ENCODE results near the gene ZMIZ1.

DNA sequence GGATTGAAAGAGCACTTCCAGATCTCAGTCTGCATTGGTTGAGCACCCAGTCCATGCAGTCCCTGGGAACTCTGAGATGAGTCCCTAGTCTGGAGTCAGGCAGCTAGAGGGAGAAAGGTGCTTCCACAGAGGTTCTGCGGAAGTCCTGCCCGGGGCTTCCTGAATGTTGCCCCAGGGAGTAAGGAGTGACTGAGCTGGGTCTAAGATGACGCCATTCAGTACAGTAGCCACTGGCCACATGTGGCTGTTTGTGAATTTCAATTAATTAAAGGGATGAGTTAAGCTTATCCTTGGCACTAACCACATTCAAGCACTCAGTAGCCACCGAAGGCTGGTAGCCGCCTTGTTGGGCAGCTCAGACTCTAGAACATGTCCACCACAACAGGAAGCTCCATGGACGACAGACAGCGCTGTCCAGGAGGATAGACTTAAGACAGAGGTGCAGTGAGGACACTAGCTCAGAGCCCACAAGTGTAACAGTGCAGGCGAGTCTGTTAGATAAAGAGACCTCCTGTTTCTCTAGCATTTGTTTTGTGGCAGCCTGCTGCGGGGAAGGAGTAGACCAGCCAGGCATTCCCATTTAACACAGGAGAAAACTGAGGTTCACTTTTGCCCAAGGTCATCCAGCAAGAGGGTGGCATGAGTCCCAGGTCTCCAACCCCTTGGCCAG, 176.9 kb downstream of the ZMIZ1 start:
- TF ChIP-seq, protein P1, sequence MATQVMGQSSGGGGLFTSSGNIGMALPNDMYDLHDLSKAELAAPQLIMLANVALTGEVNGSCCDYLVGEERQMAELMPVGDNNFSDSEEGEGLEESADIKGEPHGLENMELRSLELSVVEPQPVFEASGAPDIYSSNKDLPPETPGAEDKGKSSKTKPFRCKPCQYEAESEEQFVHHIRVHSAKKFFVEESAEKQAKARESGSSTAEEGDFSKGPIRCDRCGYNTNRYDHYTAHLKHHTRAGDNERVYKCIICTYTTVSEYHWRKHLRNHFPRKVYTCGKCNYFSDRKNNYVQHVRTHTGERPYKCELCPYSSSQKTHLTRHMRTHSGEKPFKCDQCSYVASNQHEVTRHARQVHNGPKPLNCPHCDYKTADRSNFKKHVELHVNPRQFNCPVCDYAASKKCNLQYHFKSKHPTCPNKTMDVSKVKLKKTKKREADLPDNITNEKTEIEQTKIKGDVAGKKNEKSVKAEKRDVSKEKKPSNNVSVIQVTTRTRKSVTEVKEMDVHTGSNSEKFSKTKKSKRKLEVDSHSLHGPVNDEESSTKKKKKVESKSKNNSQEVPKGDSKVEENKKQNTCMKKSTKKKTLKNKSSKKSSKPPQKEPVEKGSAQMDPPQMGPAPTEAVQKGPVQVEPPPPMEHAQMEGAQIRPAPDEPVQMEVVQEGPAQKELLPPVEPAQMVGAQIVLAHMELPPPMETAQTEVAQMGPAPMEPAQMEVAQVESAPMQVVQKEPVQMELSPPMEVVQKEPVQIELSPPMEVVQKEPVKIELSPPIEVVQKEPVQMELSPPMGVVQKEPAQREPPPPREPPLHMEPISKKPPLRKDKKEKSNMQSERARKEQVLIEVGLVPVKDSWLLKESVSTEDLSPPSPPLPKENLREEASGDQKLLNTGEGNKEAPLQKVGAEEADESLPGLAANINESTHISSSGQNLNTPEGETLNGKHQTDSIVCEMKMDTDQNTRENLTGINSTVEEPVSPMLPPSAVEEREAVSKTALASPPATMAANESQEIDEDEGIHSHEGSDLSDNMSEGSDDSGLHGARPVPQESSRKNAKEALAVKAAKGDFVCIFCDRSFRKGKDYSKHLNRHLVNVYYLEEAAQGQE (IDR thresholded peaks at IDR 0.05; ENCODE audit: insufficient read depth in 1 of 2, low read depth in 2 of 2, low read length in 1 of 2), result no peak
- TF ChIP-seq SIN3A (IDR thresholded peaks at IDR 0.05; ENCODE audit: borderline replicate concordance, insufficient read depth, low read depth, low read length) (no peak), CTCF (IDR thresholded peaks at IDR 0.05) (no peak), POLR2AphosphoS5 (IDR thresholded peaks at IDR 0.05; ENCODE audit: low read depth, low read length) (no peak)
